ENCODE measurements around the gene RNU5D-1. TPM values are rescaled to one million over a fixed set of nuclear protein-coding genes. Genes with fewer than 3 reads are reported as not detected.

RNU5D-1 gene
- total RNA-seq, 1 experiment from 2014 or later, result not detected

DNA sequence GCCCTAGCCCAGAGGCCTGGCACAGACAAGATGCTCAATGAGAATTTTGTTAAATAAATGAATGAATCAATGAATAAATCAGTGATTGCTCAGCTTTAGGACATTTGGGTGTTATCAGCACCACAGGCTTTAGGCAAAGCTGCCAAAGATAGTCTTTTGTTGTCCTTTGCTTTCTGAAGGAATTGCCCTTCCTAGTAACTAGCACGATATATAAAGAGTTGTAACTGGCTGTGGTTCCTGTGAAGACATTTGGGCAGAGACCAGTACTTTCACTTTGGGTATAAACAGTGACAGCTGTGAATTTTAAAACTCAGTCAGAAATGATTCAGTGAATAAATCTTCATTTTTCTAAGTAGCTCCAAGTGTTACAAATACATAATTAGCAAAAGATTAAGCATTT lies 13.3 kb downstream of the RNU5D-1 start:
- intact Hi-C loops (cut with micrococcal nuclease; ENCODE audit: unreplicated experiment), result no loop called here
- peaks cover 25% of the 10 kb centered on the region for H3K36me3 Mint-ChIP-seq (ENCODE audit: insufficient read depth, unreplicated experiment)
- peaks cover 35% of the 10 kb centered on the region for H3K4me1 Mint-ChIP-seq (ENCODE audit: low read depth, unreplicated experiment)
- no peak overlapping the region for H3K27ac Mint-ChIP-seq (ENCODE audit: unreplicated experiment)
- no peaks in the 10 kb centered on the region for H3K9me3 Mint-ChIP-seq (ENCODE audit: low read depth, unreplicated experiment)
- BruUV-seq (replicated peaks), result no TSS peak
- H3K27me3 Mint-ChIP-seq (ENCODE audit: unreplicated experiment), result peaks cover 28% of the 10 kb centered on the region
- CTCF ChIA-PET, result no interaction called here
- no peak overlapping the region for H3K4me3 Mint-ChIP-seq (ENCODE audit: low read depth, unreplicated experiment)
- TF ChIP-seq, protein P1, sequence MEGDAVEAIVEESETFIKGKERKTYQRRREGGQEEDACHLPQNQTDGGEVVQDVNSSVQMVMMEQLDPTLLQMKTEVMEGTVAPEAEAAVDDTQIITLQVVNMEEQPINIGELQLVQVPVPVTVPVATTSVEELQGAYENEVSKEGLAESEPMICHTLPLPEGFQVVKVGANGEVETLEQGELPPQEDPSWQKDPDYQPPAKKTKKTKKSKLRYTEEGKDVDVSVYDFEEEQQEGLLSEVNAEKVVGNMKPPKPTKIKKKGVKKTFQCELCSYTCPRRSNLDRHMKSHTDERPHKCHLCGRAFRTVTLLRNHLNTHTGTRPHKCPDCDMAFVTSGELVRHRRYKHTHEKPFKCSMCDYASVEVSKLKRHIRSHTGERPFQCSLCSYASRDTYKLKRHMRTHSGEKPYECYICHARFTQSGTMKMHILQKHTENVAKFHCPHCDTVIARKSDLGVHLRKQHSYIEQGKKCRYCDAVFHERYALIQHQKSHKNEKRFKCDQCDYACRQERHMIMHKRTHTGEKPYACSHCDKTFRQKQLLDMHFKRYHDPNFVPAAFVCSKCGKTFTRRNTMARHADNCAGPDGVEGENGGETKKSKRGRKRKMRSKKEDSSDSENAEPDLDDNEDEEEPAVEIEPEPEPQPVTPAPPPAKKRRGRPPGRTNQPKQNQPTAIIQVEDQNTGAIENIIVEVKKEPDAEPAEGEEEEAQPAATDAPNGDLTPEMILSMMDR (IDR thresholded peaks at IDR 0.05; ENCODE audit: unreplicated experiment), result no peak
- DNase-seq, result no peak

DNA sequence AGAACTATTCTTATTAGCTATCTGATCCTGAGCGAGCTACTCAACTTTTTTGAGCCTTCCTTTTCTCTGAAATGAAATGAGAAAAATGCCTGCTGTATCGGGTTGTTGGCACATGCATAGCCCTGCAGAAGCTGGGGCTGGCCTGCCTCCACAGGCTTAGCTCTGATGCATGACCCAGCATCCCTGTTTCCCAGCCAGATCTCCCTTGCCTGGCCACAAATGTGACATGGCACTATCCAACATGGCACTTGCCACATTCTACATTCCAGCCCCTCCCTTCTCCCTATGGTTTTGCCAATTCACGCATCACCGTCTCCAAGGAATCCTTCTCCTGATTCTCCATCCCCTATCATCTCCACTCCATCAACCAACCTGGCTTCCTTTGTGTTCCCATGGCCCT lies 13.8 kb downstream of the RNU5D-1 start:
- Mint-ChIP-seq H3K27me3 (ENCODE audit: unreplicated experiment) (peaks cover 28% of the 10 kb centered on the region), H3K27ac (ENCODE audit: unreplicated experiment) (no peak overlapping the region), H3K4me3 (ENCODE audit: low read depth, unreplicated experiment) (no peak overlapping the region), H3K36me3 (ENCODE audit: insufficient read depth, unreplicated experiment) (peaks cover 25% of the 10 kb centered on the region), H3K9me3 (ENCODE audit: low read depth, unreplicated experiment) (no peaks in the 10 kb centered on the region), H3K4me1 (ENCODE audit: low read depth, unreplicated experiment) (peaks cover 35% of the 10 kb centered on the region)
- intact Hi-C loops (cut with micrococcal nuclease; ENCODE audit: unreplicated experiment), result no loop called here
- TF ChIP-seq, protein P1 (IDR thresholded peaks at IDR 0.05; ENCODE audit: unreplicated experiment), result no peak
- CTCF ChIA-PET, result interaction anchor here (0.7 kb wide), 1 partner anchor 351 kb away, joined by 8 read pairs; no protein-coding TSS in a partner anchor
- no TSS peak for BruUV-seq (replicated peaks)
- DNase-seq, result no peak

DNA sequence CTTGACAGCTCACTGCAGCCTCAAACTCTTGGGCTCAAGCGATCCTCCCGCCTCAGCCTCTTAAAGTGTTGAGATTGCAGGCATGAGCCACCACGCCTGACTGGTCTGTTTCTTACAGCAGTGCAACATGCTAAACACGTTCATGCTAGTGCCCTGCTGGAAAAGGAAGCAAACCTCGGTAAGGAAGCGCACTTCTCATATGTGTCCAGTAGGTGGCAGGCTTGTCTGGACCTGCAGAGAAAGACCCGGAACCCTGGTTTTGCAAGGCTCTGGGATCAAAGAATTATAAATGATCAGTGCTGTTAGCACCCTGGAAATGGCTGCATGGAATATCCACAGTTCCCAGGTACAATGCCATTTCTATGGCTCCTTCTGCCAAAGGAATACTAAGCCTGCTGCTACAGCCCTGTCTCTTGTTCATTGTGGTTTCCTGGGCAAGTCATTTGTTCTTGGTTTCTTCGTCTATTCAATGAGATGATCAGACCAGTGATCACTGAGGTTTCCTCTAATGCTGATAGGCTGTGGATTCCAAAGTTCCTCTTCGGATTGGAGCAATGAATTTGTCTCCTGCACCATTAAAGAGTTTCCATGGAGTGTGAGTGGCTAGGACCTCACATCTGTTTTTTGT lies 15.9 kb downstream of the RNU5D-1 start:
- peaks cover 24% of the 10 kb centered on the region for H3K4me1 Mint-ChIP-seq (ENCODE audit: low read depth, unreplicated experiment)
- H3K9me3 Mint-ChIP-seq (ENCODE audit: low read depth, unreplicated experiment), result no peaks in the 10 kb centered on the region
- intact Hi-C loops (cut with micrococcal nuclease; ENCODE audit: unreplicated experiment), result no loop called here
- no TSS peak for BruUV-seq (replicated peaks)
- H3K27ac Mint-ChIP-seq (ENCODE audit: unreplicated experiment), result no peak overlapping the region
- CTCF ChIA-PET, result no interaction called here
- H3K4me3 Mint-ChIP-seq (ENCODE audit: low read depth, unreplicated experiment), result no peak overlapping the region
- DNase-seq, result peak; percentile 76
- H3K36me3 Mint-ChIP-seq (ENCODE audit: insufficient read depth, unreplicated experiment), result peaks cover 6% of the 10 kb centered on the region
- H3K27me3 Mint-ChIP-seq (ENCODE audit: unreplicated experiment), result peaks cover 28% of the 10 kb centered on the region
- TF ChIP-seq, protein P1 (IDR thresholded peaks at IDR 0.05; ENCODE audit: unreplicated experiment), result peak; percentile 80

DNA sequence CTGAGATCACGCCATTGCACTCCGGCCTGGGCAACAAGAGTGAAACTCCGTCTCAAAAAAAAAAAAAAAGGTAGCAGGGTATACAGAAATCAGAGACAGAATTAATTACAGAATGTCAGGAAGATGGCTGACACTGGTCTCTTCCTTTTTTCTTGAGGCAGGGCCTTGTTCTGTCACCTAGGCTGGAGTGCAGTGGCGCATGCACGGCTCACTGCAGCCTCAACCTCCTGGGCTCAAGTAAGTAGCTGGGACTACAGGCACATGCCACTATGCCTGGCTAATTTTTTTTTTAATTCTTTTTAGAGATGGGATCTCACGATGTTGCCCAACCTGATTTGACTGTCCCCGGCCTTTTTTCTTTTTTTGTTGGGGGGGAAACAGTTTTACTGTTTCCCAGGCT lies 16.4 kb downstream of the RNU5D-1 start:
- H3K9me3 Mint-ChIP-seq (ENCODE audit: low read depth, unreplicated experiment), result no peaks in the 10 kb centered on the region
- no peak for DNase-seq
- TF ChIP-seq, protein P1 (IDR thresholded peaks at IDR 0.05; ENCODE audit: unreplicated experiment), result no peak
- BruUV-seq (replicated peaks), result no TSS peak
- H3K4me3 Mint-ChIP-seq (ENCODE audit: low read depth, unreplicated experiment), result no peak overlapping the region
- CTCF ChIA-PET, result interaction anchor here (0.7 kb wide), 1 partner anchor 70 kb away, joined by 3 read pairs; no protein-coding TSS in a partner anchor
- H3K27me3 Mint-ChIP-seq (ENCODE audit: unreplicated experiment), result peaks cover 28% of the 10 kb centered on the region
- H3K4me1 Mint-ChIP-seq (ENCODE audit: low read depth, unreplicated experiment), result peaks cover 21% of the 10 kb centered on the region
- H3K27ac Mint-ChIP-seq (ENCODE audit: unreplicated experiment), result no peak overlapping the region
- H3K36me3 Mint-ChIP-seq (ENCODE audit: insufficient read depth, unreplicated experiment), result peaks cover 5% of the 10 kb centered on the region
- intact Hi-C loops (cut with micrococcal nuclease; ENCODE audit: unreplicated experiment), result no loop called here
